MM.1S (cell line): ENCODE results near the gene ANTXR1.

Experiments used
- DNase-seq: peaks from one replicate; pipeline ENCODE4 v3.0.0-alpha.2; 2015
- H2AFZ ChIP-seq: fragments of 300-600 bp; sonication (generic); 2 replicates; pipeline ENCODE4 v1.6.0; 2016; ENCODE audit warnings: antibody characterized with exemption, low read length
- H3F3A ChIP-seq: fragments of 300-600 bp; sonication (generic); 2 replicates; pipeline ENCODE4 v1.6.1; 2016; ENCODE audit warnings: mild to moderate bottlenecking, antibody characterized with exemption, low read length, moderate library complexity, mixed read lengths; ENCODE audit not compliant: insufficient read depth
- H3K27ac ChIP-seq: fragments of 300-600 bp; sonication (generic); 2 replicates; pipeline ENCODE4 v1.5.1; 2016; ENCODE audit warnings: mild to moderate bottlenecking, low read length
- H3K27me3 ChIP-seq: fragments of 300-600 bp; sonication (generic); replicated peaks from 2 replicates; pipeline ENCODE4 v1.6.0; 2016; ENCODE audit warnings: low read length; ENCODE audit not compliant: insufficient read depth
- H3K36me3 ChIP-seq: fragments of 300-600 bp; sonication (generic); replicated peaks from 2 replicates; pipeline ENCODE4 v1.6.1; 2016; ENCODE audit warnings: mild to moderate bottlenecking, low read length, mixed read lengths; ENCODE audit not compliant: insufficient read depth
- H3K4me1 ChIP-seq: fragments of 300-600 bp; sonication (generic); 2 replicates; pipeline ENCODE4 v1.6.1; 2016; ENCODE audit warnings: low read length, mixed read lengths
- H3K4me2 ChIP-seq: fragments of 300-600 bp; sonication (generic); 2 replicates; pipeline ENCODE4 v1.6.0; 2016; ENCODE audit warnings: low read depth, low read length
- H3K4me3 ChIP-seq: fragments of 300-600 bp; sonication (generic); 2 replicates; pipeline ENCODE4 v1.5.1; 2016; ENCODE audit warnings: low read length, mixed read lengths
- H3K79me2 ChIP-seq: fragments of 300-600 bp; sonication (generic); 2 replicates; pipeline ENCODE4 v1.6.1; 2016; ENCODE audit warnings: mixed run types, low read length, mixed read lengths
- H3K9ac ChIP-seq: fragments of 300-600 bp; sonication (generic); 2 replicates; pipeline ENCODE4 v1.6.1; 2016; ENCODE audit warnings: low read length, mixed read lengths
- H3K9me2 ChIP-seq: fragments of 300-600 bp; sonication (generic); replicated peaks from 2 replicates; pipeline ENCODE4 v1.6.1; 2016; ENCODE audit warnings: mild to moderate bottlenecking, low read length, mixed read lengths; ENCODE audit not compliant: insufficient read depth
- H3K9me3 ChIP-seq: fragments of 300-600 bp; sonication (generic); replicated peaks from 2 replicates; pipeline ENCODE4 v1.6.1; 2016; ENCODE audit warnings: mild to moderate bottlenecking, low read length, mixed read lengths; ENCODE audit not compliant: insufficient read depth
- H4K20me1 ChIP-seq: fragments of 300-600 bp; sonication (generic); 2 replicates; pipeline ENCODE4 v1.6.1; 2016; ENCODE audit warnings: mild to moderate bottlenecking, low read length, moderate library complexity, mixed read lengths; ENCODE audit not compliant: insufficient read depth
- EZH2 ChIP-seq: fragments of 300-600 bp; sonication (generic); optimal IDR thresholded peaks from 2 replicates; pipeline ENCODE3; 2017; ENCODE audit warnings: low read depth, mild to moderate bottlenecking, antibody characterized with exemption, low read length, mixed read lengths
- EZH2phosphoT487 ChIP-seq: fragments of 300-600 bp; sonication (generic); IDR thresholded peaks from 2 replicates; pipeline ENCODE4 v1.6.1; 2018; ENCODE audit warnings: antibody characterized with exemption, low read length
- TF ChIP-seq, protein P1 (sequence below): fragments of 300-600 bp; sonication (generic); IDR thresholded peaks from 2 replicates; pipeline ENCODE4 v1.5.1; 2016; ENCODE audit warnings: antibody characterized with exemption, low read length, mixed read lengths

ANTXR1 gene

DNA sequence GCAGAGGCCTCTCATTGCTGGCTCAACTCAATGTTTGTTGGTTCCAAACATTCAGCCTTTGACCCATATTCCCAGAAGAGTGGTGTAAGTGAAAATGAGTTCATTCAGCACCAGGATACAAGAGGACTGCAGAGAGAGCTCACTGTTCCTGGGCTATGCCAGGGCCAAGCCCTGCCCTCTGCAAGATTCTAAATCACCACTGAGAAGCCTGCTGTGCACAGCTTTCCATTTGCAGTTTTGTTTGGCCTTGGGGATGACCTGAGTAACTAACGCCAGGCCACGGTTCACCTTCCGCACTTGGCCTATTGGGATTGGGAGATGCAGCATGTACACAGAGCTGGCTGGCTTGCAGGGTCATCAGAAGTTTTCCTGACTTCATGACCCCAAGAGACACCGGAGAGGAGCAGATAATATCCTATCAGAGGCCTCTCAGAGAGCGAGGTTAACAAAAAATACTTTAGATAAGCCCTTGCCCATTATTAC, 25.9 kb upstream of the ANTXR1 start:
- no peak overlapping the region for H2AFZ ChIP-seq
- H3K4me3 ChIP-seq, result no peak overlapping the region
- H3K27me3 ChIP-seq, result no peaks in the 10 kb centered on the region
- H3K9me3 ChIP-seq, result no peaks in the 10 kb centered on the region
- H3K4me1 ChIP-seq, result no peaks in the 10 kb centered on the region
- no peak overlapping the region for H3K27ac ChIP-seq
- H3K9me2 ChIP-seq, result no peaks in the 10 kb centered on the region
- no peak overlapping the region for H3K4me2 ChIP-seq
- no peak for DNase-seq
- TF ChIP-seq, protein P1, sequence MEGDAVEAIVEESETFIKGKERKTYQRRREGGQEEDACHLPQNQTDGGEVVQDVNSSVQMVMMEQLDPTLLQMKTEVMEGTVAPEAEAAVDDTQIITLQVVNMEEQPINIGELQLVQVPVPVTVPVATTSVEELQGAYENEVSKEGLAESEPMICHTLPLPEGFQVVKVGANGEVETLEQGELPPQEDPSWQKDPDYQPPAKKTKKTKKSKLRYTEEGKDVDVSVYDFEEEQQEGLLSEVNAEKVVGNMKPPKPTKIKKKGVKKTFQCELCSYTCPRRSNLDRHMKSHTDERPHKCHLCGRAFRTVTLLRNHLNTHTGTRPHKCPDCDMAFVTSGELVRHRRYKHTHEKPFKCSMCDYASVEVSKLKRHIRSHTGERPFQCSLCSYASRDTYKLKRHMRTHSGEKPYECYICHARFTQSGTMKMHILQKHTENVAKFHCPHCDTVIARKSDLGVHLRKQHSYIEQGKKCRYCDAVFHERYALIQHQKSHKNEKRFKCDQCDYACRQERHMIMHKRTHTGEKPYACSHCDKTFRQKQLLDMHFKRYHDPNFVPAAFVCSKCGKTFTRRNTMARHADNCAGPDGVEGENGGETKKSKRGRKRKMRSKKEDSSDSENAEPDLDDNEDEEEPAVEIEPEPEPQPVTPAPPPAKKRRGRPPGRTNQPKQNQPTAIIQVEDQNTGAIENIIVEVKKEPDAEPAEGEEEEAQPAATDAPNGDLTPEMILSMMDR, result no peak
- TF ChIP-seq EZH2 (no peak), EZH2phosphoT487 (no peak)
- no peaks in the 10 kb centered on the region for H3K79me2 ChIP-seq
- no peaks in the 10 kb centered on the region for H3F3A ChIP-seq
- no peaks in the 10 kb centered on the region for H3K36me3 ChIP-seq
- no peaks in the 10 kb centered on the region for H4K20me1 ChIP-seq
- no peak overlapping the region for H3K9ac ChIP-seq

DNA sequence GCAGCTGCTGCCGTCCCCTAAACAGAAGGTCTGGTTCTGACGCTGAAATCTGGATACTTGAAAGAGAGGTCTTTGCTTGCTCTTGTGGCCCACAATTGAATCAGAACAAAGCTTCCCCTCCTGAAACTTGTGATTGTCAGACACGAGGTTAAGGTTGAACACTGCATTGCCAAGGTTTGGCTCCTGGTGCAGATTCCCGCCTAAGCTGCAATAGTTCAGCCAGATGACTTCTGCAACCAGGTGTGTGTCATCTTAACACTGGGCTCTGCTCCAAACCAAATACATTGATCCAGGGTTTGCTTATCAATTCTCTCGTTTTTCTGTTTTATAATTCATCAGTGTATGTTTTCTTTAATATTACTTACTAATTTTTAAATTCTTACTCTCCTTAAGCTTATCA, 23.9 kb upstream of the ANTXR1 start:
- no peak overlapping the region for H2AFZ ChIP-seq
- no peak overlapping the region for H3K27ac ChIP-seq
- no peaks in the 10 kb centered on the region for H3F3A ChIP-seq
- no peaks in the 10 kb centered on the region for H3K79me2 ChIP-seq
- H3K4me3 ChIP-seq, result no peak overlapping the region
- no peaks in the 10 kb centered on the region for H4K20me1 ChIP-seq
- H3K4me2 ChIP-seq, result no peak overlapping the region
- no peaks in the 10 kb centered on the region for H3K27me3 ChIP-seq
- no peaks in the 10 kb centered on the region for H3K9me2 ChIP-seq
- no peaks in the 10 kb centered on the region for H3K4me1 ChIP-seq
- no peak for DNase-seq
- no peak overlapping the region for H3K9ac ChIP-seq
- no peak for TF ChIP-seq EZH2phosphoT487
- no peak for TF ChIP-seq EZH2
- TF ChIP-seq, protein P1, result no peak
- H3K9me3 ChIP-seq, result no peaks in the 10 kb centered on the region
- H3K36me3 ChIP-seq, result no peaks in the 10 kb centered on the region

DNA sequence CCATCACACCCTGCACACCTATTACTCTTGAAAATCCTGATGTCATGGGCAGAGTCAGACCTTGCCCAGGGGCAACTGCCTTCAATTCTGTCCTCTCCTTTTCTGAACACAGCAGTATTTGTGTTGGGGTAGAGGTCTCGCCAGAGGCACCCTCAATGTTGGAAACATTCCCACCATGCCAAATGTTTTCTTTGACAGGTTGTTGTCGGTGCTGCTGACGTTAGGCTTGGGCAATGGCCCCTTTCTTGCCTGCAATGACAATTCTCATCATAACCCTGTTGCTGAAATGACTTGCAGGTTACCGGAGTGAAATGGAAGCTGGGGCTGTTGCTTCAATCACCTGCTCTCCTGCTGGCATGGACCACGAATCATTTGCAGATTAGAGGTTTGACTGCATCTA, 20.6 kb upstream of the ANTXR1 start:
- TF ChIP-seq, protein P1, result no peak
- TF ChIP-seq EZH2, result no peak
- TF ChIP-seq EZH2phosphoT487, result no peak
- Histone ChIP-seq H3K27ac (no peak overlapping the region), H3K79me2 (no peaks in the 10 kb centered on the region), H3K9ac (no peak overlapping the region), H3K9me2 (no peaks in the 10 kb centered on the region), H3K27me3 (no peaks in the 10 kb centered on the region), H4K20me1 (no peaks in the 10 kb centered on the region), H3K9me3 (no peaks in the 10 kb centered on the region), H3K4me3 (no peak overlapping the region), H3F3A (no peaks in the 10 kb centered on the region), H3K4me1 (no peaks in the 10 kb centered on the region), H3K4me2 (no peak overlapping the region), H3K36me3 (no peaks in the 10 kb centered on the region), H2AFZ (no peak overlapping the region)
- no peak for DNase-seq
